H1 (cell line): ENCODE data around the gene RGS21. TPM values are rescaled to one million over a fixed set of nuclear protein-coding genes. Genes with fewer than 3 reads are reported as not detected.

Source experiments
- ATF2 ChIP-seq: IDR thresholded peaks from 2 replicates; pipeline ENCODE4 v1.6.1; 2012; ENCODE audit warnings: low read length, inconsistent platforms
- CREB1 ChIP-seq: IDR thresholded peaks from 2 replicates; pipeline ENCODE4 v1.6.1; 2012; ENCODE audit warnings: inconsistent platforms
- POLR2AphosphoS5 ChIP-seq: IDR thresholded peaks from 2 replicates; pipeline ENCODE4 v1.6.1; 2011; ENCODE audit warnings: low read depth, low read length
- RBBP5 ChIP-seq: IDR thresholded peaks from 2 replicates; pipeline ENCODE4 v1.7.1; 2012; ENCODE audit warnings: low read depth, mild to moderate bottlenecking, inconsistent platforms, low read length, moderate library complexity, borderline replicate concordance
- RNF2 ChIP-seq: fragments of 200-900, 300-1000 bp; sonication (generic); IDR thresholded peaks from 2 replicates; pipeline ENCODE4 v1.7.1; 2016; ENCODE audit warnings: borderline replicate concordance, low read depth, mild to moderate bottlenecking, antibody characterized with exemption, low read length; ENCODE audit not compliant: poor library complexity, severe bottlenecking; ENCODE audit errors: missing control alignments
- SAP30 ChIP-seq: fragments of 300-600 bp; sonication (generic); IDR thresholded peaks from 2 replicates; pipeline ENCODE4 v1.7.1; 2012; ENCODE audit warnings: low read length, moderate library complexity, mild to moderate bottlenecking, inconsistent platforms; ENCODE audit not compliant: insufficient read depth, insufficient replicate concordance
- SIN3A ChIP-seq, 2 experiments: IDR thresholded peaks in 1 of 2; conservative IDR thresholded peaks in 1 of 2; 2 replicates each; pipeline ENCODE4 v1.6.1; 2011 to 2012; ENCODE audit warnings: low read length in 2 of 2, improper control_type of control experiment in 1 of 2, low read depth in 1 of 2, mild to moderate bottlenecking in 1 of 2
- polyA plus RNA-seq, 7 experiments: library from polyadenylated mRNA; depleted of rRNA in 3 of 7; stranded (reverse) in 5 of 7; unstranded in 2 of 7; fragments of >200 nt in 5 of 7; fragments of 200-250 nt in 2 of 7; gene quantifications; 1 replicate in 5 of 7; 2 replicates in 1 of 7; 4 replicates in 1 of 7; pipeline versions ENCODE4 v1.2.1 to v1.2.3, GENCODE V29; 2011 to 2013; ENCODE audit warnings: missing spikeins in 2 of 7, mixed read lengths in 2 of 7
- total RNA-seq: library from RNA; stranded (reverse); fragmentation: NEBNext Ultra II Directional; extraction: Animal tissue kit (Norgen Biotek cat#: 25700); gene quantifications from 2 replicates; pipeline ENCODE4 v1.2.1, GENCODE V29; 2021
- TF ChIP-seq, protein P1 (sequence below), 3 experiments: IDR thresholded peaks; 1 replicate in 2 of 3; 2 replicates in 1 of 3; pipeline versions ENCODE4 v1.5.1 to v1.6.1; 2011; ENCODE audit warnings: low read length in 3 of 3, mild to moderate bottlenecking in 3 of 3, inconsistent platforms in 2 of 3, low read depth in 1 of 3, moderate library complexity in 1 of 3; ENCODE audit not compliant: insufficient read depth in 1 of 3; ENCODE audit errors: control extremely low read depth in 1 of 3

Gene RGS21
- total and polyA plus RNA-seq, 2 of the 8 experiments (the other 6 are each of a cell fraction or from before 2014, with no cell fraction given) = not detected

DNA sequence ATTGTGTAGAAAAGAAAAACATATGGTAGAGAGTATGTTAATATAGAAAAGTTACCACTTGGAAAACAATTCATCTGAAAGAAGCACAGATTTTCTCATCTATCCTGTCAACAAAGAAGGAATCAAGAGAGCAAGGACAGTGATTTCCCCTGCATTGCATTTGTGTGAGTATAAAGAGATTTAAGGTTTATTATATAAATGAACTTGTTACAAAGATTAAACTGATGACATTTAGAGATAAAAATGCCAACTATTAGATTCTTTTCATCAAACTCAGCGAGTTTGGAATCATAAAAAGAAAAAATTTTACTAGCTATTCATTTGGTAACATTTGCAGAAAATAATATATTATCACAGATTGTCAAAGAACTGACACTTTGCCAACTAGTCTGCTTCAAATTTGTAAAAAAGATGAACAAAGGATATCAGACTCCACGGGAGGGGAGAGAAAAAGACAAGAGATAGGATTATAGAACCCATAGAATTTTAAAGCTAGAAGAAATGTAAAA, at the start of gene RGS21 (continued):
- TF ChIP-seq, protein P1, sequence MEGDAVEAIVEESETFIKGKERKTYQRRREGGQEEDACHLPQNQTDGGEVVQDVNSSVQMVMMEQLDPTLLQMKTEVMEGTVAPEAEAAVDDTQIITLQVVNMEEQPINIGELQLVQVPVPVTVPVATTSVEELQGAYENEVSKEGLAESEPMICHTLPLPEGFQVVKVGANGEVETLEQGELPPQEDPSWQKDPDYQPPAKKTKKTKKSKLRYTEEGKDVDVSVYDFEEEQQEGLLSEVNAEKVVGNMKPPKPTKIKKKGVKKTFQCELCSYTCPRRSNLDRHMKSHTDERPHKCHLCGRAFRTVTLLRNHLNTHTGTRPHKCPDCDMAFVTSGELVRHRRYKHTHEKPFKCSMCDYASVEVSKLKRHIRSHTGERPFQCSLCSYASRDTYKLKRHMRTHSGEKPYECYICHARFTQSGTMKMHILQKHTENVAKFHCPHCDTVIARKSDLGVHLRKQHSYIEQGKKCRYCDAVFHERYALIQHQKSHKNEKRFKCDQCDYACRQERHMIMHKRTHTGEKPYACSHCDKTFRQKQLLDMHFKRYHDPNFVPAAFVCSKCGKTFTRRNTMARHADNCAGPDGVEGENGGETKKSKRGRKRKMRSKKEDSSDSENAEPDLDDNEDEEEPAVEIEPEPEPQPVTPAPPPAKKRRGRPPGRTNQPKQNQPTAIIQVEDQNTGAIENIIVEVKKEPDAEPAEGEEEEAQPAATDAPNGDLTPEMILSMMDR (IDR thresholded peaks at IDR 0.05; ENCODE audit: control extremely low read depth in 1 of 3, insufficient read depth in 1 of 3, low read depth in 1 of 3, low read length in 3 of 3) = no peak
- TF ChIP-seq RNF2 (no peak), ATF2 (no peak), SIN3A (conservative IDR thresholded peaks at IDR 0.05 in 1 of 2, IDR thresholded peaks at IDR 0.05 in 1 of 2; ENCODE audit: low read depth in 1 of 2, low read length in 2 of 2) (no peak), POLR2AphosphoS5 (no peak), RBBP5 (no peak), SAP30 (no peak), CREB1 (no peak)
- TF ChIP-seq, all 59 proteins: peak for 0
